Panc1 (cell line): ENCODE results near the gene RFFL. TPM values are rescaled to one million over a fixed set of nuclear protein-coding genes. Genes with fewer than 3 reads are reported as not detected.

ENCODE experiments used
- ATAC-seq: fragments of 200-7000 bp; cut with Tn5 transposase; 2 replicates; pipeline ENCODE4 v1.9.1; 2020; ENCODE audit warnings: mild to moderate bottlenecking, moderate library complexity
- BruUV-seq: library from RNA; stranded (reverse); fragments of 400-500 nt; replicated peaks from 2 replicates; lab custom pipeline; 2021; lab: Mats Ljungman, UMichigan
- CTCF ChIA-PET: fragments of 300-600 bp; sonication (Branson Sonifier 250); formaldehyde crosslinking; loops from one replicate; lab custom pipeline; 2022; ENCODE audit warnings: antibody characterized with exemption; lab: Charles Lee
- POLR2A ChIA-PET: fragments of 300-600 bp; sonication (Branson Sonifier 250); formaldehyde crosslinking; loops from one replicate; lab custom pipeline; 2022; ENCODE audit warnings: antibody characterized with exemption; lab: Charles Lee
- DNase-seq: peaks from one replicate; pipeline ENCODE4 v3.0.0-alpha.2; 2010; ENCODE audit warnings: low read depth, low spot score
- H3K27ac ChIP-seq: 2 replicates; pipeline ENCODE4 v1.5.1; 2011; ENCODE audit warnings: mild to moderate bottlenecking, low read length, inconsistent platforms
- H3K27me3 ChIP-seq: fragments of 200-500 bp; sonication (Bioruptor generic); 2 replicates; pipeline ENCODE4 v1.6.0; 2014; ENCODE audit warnings: low read length, inconsistent platforms; ENCODE audit not compliant: control insufficient read depth, insufficient read depth
- H3K36me3 ChIP-seq: fragments of 200-500 bp; sonication (Bioruptor generic); 2 replicates; pipeline ENCODE4 v1.5.1; 2014; ENCODE audit warnings: inconsistent platforms, mild to moderate bottlenecking, low read length, moderate library complexity; ENCODE audit not compliant: control insufficient read depth, insufficient read depth
- H3K4me1 ChIP-seq: 2 replicates; pipeline ENCODE4 v1.5.1; 2011; ENCODE audit warnings: inconsistent platforms, mild to moderate bottlenecking, low read length, moderate library complexity; ENCODE audit not compliant: control insufficient read depth, insufficient read depth
- H3K4me3 ChIP-seq, 2 experiments: 2 replicates each; pipeline ENCODE4 v1.5.1; 2011 to 2012; ENCODE audit warnings: low read depth in 2 of 2, low read length in 2 of 2, mild to moderate bottlenecking in 2 of 2, inconsistent platforms in 1 of 2, moderate library complexity in 1 of 2
- H3K9me3 ChIP-seq: fragments of 200-500 bp; sonication (Bioruptor generic); 2 replicates; pipeline ENCODE4 v1.5.1; 2014; ENCODE audit warnings: low read depth, mild to moderate bottlenecking, inconsistent platforms, low read length, moderate library complexity; ENCODE audit not compliant: control insufficient read depth, insufficient read depth
- CTCF ChIP-seq: fragments of 450-650 bp; IDR thresholded peaks from 2 replicates; pipeline ENCODE4 v1.5.1; 2017; ENCODE audit warnings: mild to moderate bottlenecking
- POLR2AphosphoS5 ChIP-seq: IDR thresholded peaks from 2 replicates; pipeline ENCODE4 v1.6.1; 2012; ENCODE audit warnings: mild to moderate bottlenecking, low read depth, low read length, moderate library complexity
- REST ChIP-seq, 2 experiments: IDR thresholded peaks; 2 replicates each; pipeline ENCODE4 v1.6.1; 2011 to 2012; ENCODE audit warnings: low read depth in 2 of 2, control low read depth in 1 of 2, low read length in 1 of 2, mild to moderate bottlenecking in 1 of 2, moderate library complexity in 1 of 2; ENCODE audit not compliant: insufficient read depth in 1 of 2
- SIN3A ChIP-seq: IDR thresholded peaks from 2 replicates; pipeline ENCODE4 v1.6.1; 2012; ENCODE audit warnings: low read depth, mild to moderate bottlenecking, low read length, moderate library complexity, borderline replicate concordance; ENCODE audit not compliant: insufficient read depth
- TCF7L2 ChIP-seq: IDR thresholded peaks from 2 replicates; pipeline ENCODE4 v1.6.1; 2011; ENCODE audit warnings: mild to moderate bottlenecking, low read depth, low read length, inconsistent platforms
- in situ Hi-C: cut with HindIII; loops from 2 replicates; pipeline ENCODE4 v1.10.0; 2016; ENCODE audit warnings: low sequenced_read_pairs, low pct_unique_long_range_greater_than_20kb
- intact Hi-C: fragments of 100-400 bp; cut with micrococcal nuclease; formaldehyde crosslinking; loops from one replicate; pipeline ENCODE4 v1.10.0; 2022; ENCODE audit not compliant: unreplicated experiment
- total RNA-seq: library from RNA; stranded (reverse); gene quantifications from one replicate; pipeline ENCODE4 v1.2.1, GENCODE V29; 2021; ENCODE audit not compliant: unreplicated experiment

The RFFL gene
- total RNA-seq, 1 experiment from 2014 or later, result 38.4 TPM

GRCh38 chr17:35062308-35062707, 1.2 kb downstream of the RFFL start:
- no peak for TF ChIP-seq POLR2AphosphoS5
- TF ChIP-seq SIN3A, result no peak
- no peak for TF ChIP-seq REST (IDR thresholded peaks at IDR 0.05; ENCODE audit: insufficient read depth in 1 of 2, low read depth in 2 of 2, low read length in 1 of 2)
- TF ChIP-seq TCF7L2, result no peak
- no peak for TF ChIP-seq CTCF
- Histone ChIP-seq H3K4me1 (peaks cover 25% of the 10 kb centered on the region), H3K27ac (peak overlapping the region; percentile 94), H3K36me3 (no peaks in the 10 kb centered on the region), H3K4me3 (no peak overlapping the region), H3K9me3 (no peaks in the 10 kb centered on the region), H3K27me3 (no peaks in the 10 kb centered on the region)
- no TSS peak for BruUV-seq
- ChIA-PET POLR2A (no interaction called here), CTCF (no interaction called here)
- no peak for ATAC-seq
- no peak for DNase-seq
- in situ Hi-C loops (no loop called here), intact Hi-C loops (no loop called here)

GRCh38 chr17:35057332-35057915, 6.1 kb downstream of the RFFL start:
- Histone ChIP-seq H3K4me3 (no peak overlapping the region), H3K27ac (no peak overlapping the region), H3K27me3 (no peaks in the 10 kb centered on the region), H3K36me3 (no peaks in the 10 kb centered on the region), H3K9me3 (no peaks in the 10 kb centered on the region), H3K4me1 (no peaks in the 10 kb centered on the region; the same call in none of the 2 replicates)
- CTCF ChIA-PET, result no interaction called here
- ATAC-seq (no peak), DNase-seq (no peak)
- intact Hi-C loops (no loop called here), in situ Hi-C loops (no loop called here)
- BruUV-seq, result TSS peak; percentile 16
- POLR2A ChIA-PET, result no interaction called here
- TF ChIP-seq CTCF, result no peak
- no peak for TF ChIP-seq POLR2AphosphoS5
- no peak for TF ChIP-seq TCF7L2
- no peak for TF ChIP-seq REST (IDR thresholded peaks at IDR 0.05; ENCODE audit: insufficient read depth in 1 of 2, low read depth in 2 of 2, low read length in 1 of 2)
- TF ChIP-seq SIN3A, result no peak
